Ovary (tissue), 9 donors: ENCODE results near the gene CNPY2. TPM values are rescaled to one million over a fixed set of nuclear protein-coding genes. Genes with fewer than 3 reads are reported as not detected.
"Not testable (repeated sequence)": the region's sequence is repeated elsewhere in the genome, so short reads cannot be mapped to it uniquely, and the experiment has no call there.

Experiments used
- DNase-seq, 5 donors: peaks; one replicate each; pipeline ENCODE4 v3.0.0-alpha.2; 2019 to 2020
- H3K27ac ChIP-seq, 2 donors: fragments of 200-600 bp; one replicate each; pipeline versions ENCODE4 v1.5.1 to v1.8.0; 2019 to 2022
- H3K27me3 ChIP-seq: fragments of 200-600 bp; one replicate; pipeline ENCODE4 v1.8.0; 2022
- H3K36me3 ChIP-seq: fragments of 200-600 bp; sonication (generic); one replicate; pipeline ENCODE4 v1.5.1; 2019
- H3K4me1 ChIP-seq: one replicate; pipeline ENCODE4 v1.8.1; 2013; ENCODE audit warnings: mild to moderate bottlenecking, moderate library complexity; ENCODE audit not compliant: insufficient read depth
- H3K4me3 ChIP-seq: fragments of 200-600 bp; sonication (generic); one replicate; pipeline ENCODE4 v1.5.1; 2017
- H3K9me3 ChIP-seq, 2 donors: fragments of 200-600 bp in 1 of 2; sonication (generic) in 1 of 2; one replicate each; pipeline versions ENCODE4 v1.5.1 to v1.8.1; 2013 to 2019; ENCODE audit warnings: mild to moderate bottlenecking in 1 of 2, moderate library complexity in 1 of 2
- CTCF ChIP-seq, 3 donors: fragments of 450-650 bp in 2 of 3; fragments of 200-600 bp in 1 of 3; IDR thresholded peaks; one replicate each; pipeline versions ENCODE4 v1.5.1 to v1.8.0; 2016 to 2022; ENCODE audit warnings: antibody characterized with exemption in 3 of 3, mild to moderate bottlenecking in 1 of 3
- EP300 ChIP-seq: sonication (generic); formaldehyde crosslinking; IDR thresholded peaks from one replicate; pipeline ENCODE4 v1.6.1; 2017; ENCODE audit warnings: antibody characterized with exemption
- POLR2A ChIP-seq: fragments of 450-650 bp; IDR thresholded peaks from one replicate; pipeline ENCODE4 v1.6.1; 2017; ENCODE audit warnings: antibody characterized with exemption, mild to moderate bottlenecking, moderate library complexity
- WGBS, 3 donors: extraction: QIAGEN DNeasy Blood & Tissue Kit in 1 of 3; methylation state at CpG; one replicate each; pipeline versions ENCODE4 v1.1.5 to v1.1.7; 2013 to 2017; 5-methylcytosine and 5-hydroxymethylcytosine counted together
- intact Hi-C, 4 donors: fragments of 100-400 bp; cut with DNase I; formaldehyde crosslinking; loops; one replicate each; pipeline versions ENCODE4 v1.11.0 to v1.15.1; 2022 to 2023
- polyA plus RNA-seq, 2 donors: library from polyadenylated mRNA; stranded (reverse); fragments of 200-250 nt in 1 of 2; fragments of 350-450 nt in 1 of 2; fragmentation: Illumina TruSeq in 1 of 2; extraction: RNeasy Lipid Tissue Mini Kit (QIAGEN cat#74804) in 1 of 2; gene quantifications; one replicate each; pipeline ENCODE4 v1.2.3, GENCODE V29; 2013 to 2014
- total RNA-seq, 7 donors: library from RNA; depleted of rRNA in 2 of 7; stranded (reverse); fragments of >200 nt in 2 of 7; fragmentation: NEBNext Ultra II Directional in 3 of 7; extraction: Animal tissue kit (Norgen Biotek cat#: 25700) in 3 of 7; gene quantifications; one replicate each; pipeline versions ENCODE4 v1.1.0 to v1.2.4, GENCODE V29; 2016 to 2023
- donor health status: DM: no; HTN: no; CAD: no; lungs with moderate emphysema.
- donor health status: DM: no; HTN: no; CAD: no.
- donor health status: Bipolar disorder and iron deficiency.
- donor health status: DM: yes; HTN: yes; CAD: no.
- donor health status: DM: no; HTN: no; CAD: no.
- donor health status: DM: yes; HTN: yes; CAD: no.

Gene CNPY2
- total and polyA plus RNA-seq, 9 donors: 58.9 to 134 (median 89.1) TPM

GRCh38 chr12:56296295-56296694, 19.5 kb downstream of the CNPY2 start:
- H3K4me1 ChIP-seq: peaks cover 13% of the 10 kb centered on the region
- TF ChIP-seq EP300 (no peak), CTCF (IDR thresholded peaks at IDR 0.05) (no peak), POLR2A (no peak)
- no peak for DNase-seq
- intact Hi-C loops: loop anchor here in 1 of 4 donors (10.0 kb wide), 2 partner anchors 101 to 169 kb away; partner anchors contain the start of gene SPRYD4
- H3K4me3 ChIP-seq: no peak overlapping the region
- WGBS, 3 donors: 77 to 79% (median 77%) methylated on average over 5 of the region's 5 CpGs
- H3K27ac ChIP-seq: no peak overlapping the region
- H3K36me3 ChIP-seq: no peaks in the 10 kb centered on the region
- H3K9me3 ChIP-seq: no peaks in the 10 kb centered on the region
- H3K27me3 ChIP-seq: no peaks in the 10 kb centered on the region

DNA sequence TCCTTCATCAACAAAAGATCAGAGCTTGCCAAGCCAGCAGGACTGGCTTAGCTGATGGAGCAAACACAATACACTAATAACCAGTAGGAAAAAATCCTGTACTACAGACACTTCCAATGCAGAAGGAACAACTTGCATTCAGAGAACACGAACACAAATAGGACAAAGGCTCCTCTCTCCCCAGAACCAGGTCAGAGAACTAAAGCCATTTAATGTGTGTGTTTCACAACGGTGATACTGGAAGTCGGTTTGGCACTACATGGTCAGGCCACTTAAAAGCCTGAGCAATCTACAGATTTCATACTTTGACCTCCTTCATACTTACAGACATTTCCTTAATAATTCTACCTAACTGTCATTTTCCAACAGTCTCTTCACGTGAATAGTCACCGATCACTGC, 22.0 kb downstream of the CNPY2 start:
- Histone ChIP-seq H3K4me1 (peaks cover 5% of the 10 kb centered on the region), H3K36me3 (no peaks in the 10 kb centered on the region), H3K4me3 (no peak overlapping the region), H3K27ac (no peak overlapping the region), H3K9me3 (no peaks in the 10 kb centered on the region), H3K27me3 (no peaks in the 10 kb centered on the region)
- DNase-seq: no peak
- WGBS, 3 donors: 79 to 86% (median 82%) methylated on average over 5 of the region's 5 CpGs
- intact Hi-C loops: loop anchor here in 1 of 4 donors (10.0 kb wide), 2 partner anchors 99 to 171 kb away; partner anchors contain the start of gene SPRYD4
- TF ChIP-seq CTCF (IDR thresholded peaks at IDR 0.05) (no peak), POLR2A (no peak)

DNA sequence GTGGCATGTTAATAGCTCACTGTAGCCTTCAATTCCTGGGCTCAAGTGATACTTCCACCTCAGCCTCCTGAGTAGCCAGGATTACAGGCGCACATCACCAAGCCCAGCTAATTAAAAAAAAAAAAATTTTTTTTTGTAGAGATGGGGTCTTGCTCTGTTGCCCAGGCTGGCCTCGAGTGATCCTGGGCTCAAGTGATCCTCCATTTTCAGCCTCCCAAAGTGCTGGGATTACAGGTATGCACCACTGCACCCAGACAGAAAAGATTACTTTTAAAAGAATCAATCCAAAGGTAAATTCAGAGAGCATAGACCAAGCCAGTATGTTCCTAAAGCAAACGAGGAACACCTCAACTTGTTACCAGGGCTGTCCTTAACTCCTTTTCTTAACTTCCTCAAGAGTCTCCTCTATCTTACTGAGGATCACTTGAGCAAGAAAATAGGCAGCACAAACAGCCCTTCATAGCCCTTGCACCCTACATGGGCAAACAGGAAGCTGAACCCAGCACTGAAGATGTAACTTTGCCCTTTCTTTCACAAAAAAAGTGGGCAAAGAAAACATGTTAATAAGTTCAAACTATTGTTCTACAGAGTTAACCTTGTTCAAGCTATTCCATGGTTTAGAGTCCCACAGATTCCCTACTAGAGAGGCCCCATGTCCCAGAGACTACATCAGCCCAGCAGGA, 26.9 kb downstream of the CNPY2 start:
- Histone ChIP-seq H3K27ac (no peak overlapping the region), H3K27me3 (no peaks in the 10 kb centered on the region), H3K4me1 (peaks cover 6% of the 10 kb centered on the region), H3K36me3 (no peaks in the 10 kb centered on the region), H3K4me3 (no peak overlapping the region), H3K9me3 (no peaks in the 10 kb centered on the region)
- TF ChIP-seq EP300 (no peak), CTCF (IDR thresholded peaks at IDR 0.05) (no peak), POLR2A (no peak)
- DNase-seq: no peak
- 88 to 93% (median 90%) methylated on average over 3 of the region's 3 CpGs for WGBS, 3 donors
- intact Hi-C loops: no loop called here

DNA sequence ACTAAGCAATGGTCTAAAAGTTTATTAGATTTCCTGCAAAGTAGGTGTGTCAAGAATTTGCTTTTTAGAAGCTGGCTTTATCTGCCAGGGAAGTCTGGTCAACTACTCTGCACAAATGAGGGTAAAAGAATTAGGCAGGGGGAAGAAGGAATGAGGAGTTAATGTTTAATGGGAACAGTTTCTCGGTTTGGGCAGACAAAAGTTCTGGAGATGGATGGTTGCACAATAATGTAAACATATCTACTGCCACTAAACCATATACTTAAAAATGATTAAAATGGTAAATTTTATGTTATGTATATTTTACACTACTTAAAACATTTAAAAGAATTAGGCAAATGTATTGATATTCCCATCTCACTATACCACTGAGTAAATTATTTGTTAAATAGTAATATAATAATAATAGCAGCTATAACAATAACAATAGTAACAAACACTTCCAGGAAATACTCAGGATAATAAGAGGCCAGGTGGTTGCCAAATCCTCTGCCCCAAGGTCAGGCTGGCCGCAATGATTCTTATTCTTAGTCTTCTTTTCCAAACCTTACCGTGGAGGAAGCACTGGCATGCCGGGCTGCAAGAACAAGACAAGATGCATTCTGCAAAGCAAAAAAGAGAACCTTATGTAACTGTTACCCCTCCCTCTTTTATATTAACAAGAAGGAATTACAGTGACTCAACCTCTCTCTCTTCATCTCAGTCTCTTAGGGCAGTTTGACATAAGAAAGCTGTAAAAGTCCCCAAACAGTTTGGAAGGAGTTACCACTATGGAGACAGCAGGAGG, 29.6 kb downstream of the CNPY2 start:
- Histone ChIP-seq H3K4me3 (no peak overlapping the region), H3K27me3 (no peaks in the 10 kb centered on the region), H3K36me3 (no peaks in the 10 kb centered on the region), H3K9me3 (no peaks in the 10 kb centered on the region), H3K4me1 (peaks cover 6% of the 10 kb centered on the region), H3K27ac (no peak overlapping the region)
- TF ChIP-seq POLR2A (no peak), CTCF (IDR thresholded peaks at IDR 0.05) (no peak), EP300 (no peak)
- 1 to 18% (median 5%) methylated on average over 4 of the region's 4 CpGs for WGBS, 3 donors
- peak in 3 of 5 donors; percentile 21 to 59 (median 35) for DNase-seq
- intact Hi-C loops: no loop called here

GRCh38 chr12:56284263-56284662, 31.5 kb downstream of the CNPY2 start:
- H3K27ac ChIP-seq, H3K4me3 ChIP-seq, intact Hi-C loops, DNase-seq, H3K4me1 ChIP-seq, H3K27me3 ChIP-seq, H3K36me3 ChIP-seq, H3K9me3 ChIP-seq: not testable (repeated sequence)
- WGBS, 3 donors: 83 to 88% (median 86%) methylated on average over 5 of the region's 5 CpGs
